ENCODE data around the gene ARMC9. TPM values are rescaled to one million over a fixed set of nuclear protein-coding genes. Genes with fewer than 3 reads are reported as not detected.
"Not testable (repeated sequence)": the region's sequence is repeated elsewhere in the genome, so short reads cannot be mapped to it uniquely, and the experiment has no call there.

Gene ARMC9
- total and polyA plus RNA-seq, 7 donors, result 1.4 to 18.4 (median 2.2) TPM

DNA sequence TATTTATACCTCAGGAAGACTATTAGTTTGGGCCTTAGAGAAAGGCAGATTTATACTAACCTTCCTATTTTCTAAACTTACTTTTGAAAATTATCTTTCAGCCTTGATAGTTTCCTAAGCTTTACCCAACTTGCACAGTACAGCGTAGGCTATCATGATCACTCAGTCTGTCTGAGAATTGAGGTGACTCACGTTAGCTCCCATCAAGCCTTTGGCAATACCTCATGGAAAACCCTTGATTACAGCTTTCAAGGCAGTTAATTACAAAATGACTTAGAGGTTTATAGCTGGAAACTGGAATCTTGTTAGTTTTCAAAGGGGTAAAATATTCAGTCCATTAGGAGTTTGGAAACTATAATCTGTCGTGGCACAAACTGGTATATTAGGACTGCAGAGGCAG, 26.4 kb upstream of the ARMC9 start:
- Histone ChIP-seq H3K27ac (no peak overlapping the region), H3K36me3 (ENCODE audit: insufficient read depth in 1 of 2, low read depth in 1 of 2) (peaks cover 10 to 85% of the 10 kb centered on the region in 2 donors), H3K9me3 (no peaks in the 10 kb centered on the region), H3K4me1 (no peaks in the 10 kb centered on the region), H3K27me3 (ENCODE audit: insufficient read depth in 3 of 3, low read length in 2 of 3) (no peaks in the 10 kb centered on the region), H3K4me3 (no peak overlapping the region)
- TF ChIP-seq, protein P1, sequence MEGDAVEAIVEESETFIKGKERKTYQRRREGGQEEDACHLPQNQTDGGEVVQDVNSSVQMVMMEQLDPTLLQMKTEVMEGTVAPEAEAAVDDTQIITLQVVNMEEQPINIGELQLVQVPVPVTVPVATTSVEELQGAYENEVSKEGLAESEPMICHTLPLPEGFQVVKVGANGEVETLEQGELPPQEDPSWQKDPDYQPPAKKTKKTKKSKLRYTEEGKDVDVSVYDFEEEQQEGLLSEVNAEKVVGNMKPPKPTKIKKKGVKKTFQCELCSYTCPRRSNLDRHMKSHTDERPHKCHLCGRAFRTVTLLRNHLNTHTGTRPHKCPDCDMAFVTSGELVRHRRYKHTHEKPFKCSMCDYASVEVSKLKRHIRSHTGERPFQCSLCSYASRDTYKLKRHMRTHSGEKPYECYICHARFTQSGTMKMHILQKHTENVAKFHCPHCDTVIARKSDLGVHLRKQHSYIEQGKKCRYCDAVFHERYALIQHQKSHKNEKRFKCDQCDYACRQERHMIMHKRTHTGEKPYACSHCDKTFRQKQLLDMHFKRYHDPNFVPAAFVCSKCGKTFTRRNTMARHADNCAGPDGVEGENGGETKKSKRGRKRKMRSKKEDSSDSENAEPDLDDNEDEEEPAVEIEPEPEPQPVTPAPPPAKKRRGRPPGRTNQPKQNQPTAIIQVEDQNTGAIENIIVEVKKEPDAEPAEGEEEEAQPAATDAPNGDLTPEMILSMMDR (IDR thresholded peaks at IDR 0.05), result no peak
- WGBS, 3 donors, result 74 to 95% (median 74%) methylated on average over 3 of the region's 3 CpGs
- ATAC-seq (no peak), DNase-seq (no peak)
- intact Hi-C loops (cut with DNase I), result no loop called here

DNA sequence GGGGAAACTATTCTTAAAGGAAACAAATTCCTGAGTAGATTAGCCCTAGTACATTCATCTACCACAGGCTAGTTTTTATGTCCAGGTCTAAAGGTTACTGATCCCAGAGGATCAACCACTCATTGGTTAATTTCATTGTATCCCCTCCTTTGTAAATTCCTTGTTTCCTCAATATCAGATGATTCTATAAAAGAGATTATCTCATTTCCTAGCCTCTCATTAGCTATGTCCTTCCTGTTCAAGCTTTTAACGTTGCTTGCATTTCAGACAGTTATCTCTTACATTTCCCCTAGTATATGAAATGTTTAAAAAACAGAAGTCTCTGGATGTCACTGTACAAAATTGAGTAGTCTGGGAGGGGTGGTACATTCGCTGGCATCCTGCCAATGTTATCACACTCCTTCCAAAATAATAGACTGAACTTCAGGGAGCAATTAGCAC, 24.2 kb upstream of the ARMC9 start:
- no peak overlapping the region for H3K4me3 ChIP-seq
- H3K9me3 ChIP-seq, result no peaks in the 10 kb centered on the region
- peaks cover 10 to 63% of the 10 kb centered on the region in 2 donors for H3K36me3 ChIP-seq (ENCODE audit: insufficient read depth in 1 of 2, low read depth in 1 of 2)
- ATAC-seq, result no peak
- 36 to 51% (median 42%) methylated on average over 2 of the region's 2 CpGs for WGBS, 3 donors
- no peak for DNase-seq
- H3K4me1 ChIP-seq, result no peaks in the 10 kb centered on the region
- TF ChIP-seq, protein P1 (IDR thresholded peaks at IDR 0.05), result no peak
- H3K27me3 ChIP-seq (ENCODE audit: insufficient read depth in 3 of 3, low read length in 2 of 3), result no peaks in the 10 kb centered on the region
- intact Hi-C loops (cut with DNase I), result no loop called here
- H3K27ac ChIP-seq, result no peak overlapping the region

DNA sequence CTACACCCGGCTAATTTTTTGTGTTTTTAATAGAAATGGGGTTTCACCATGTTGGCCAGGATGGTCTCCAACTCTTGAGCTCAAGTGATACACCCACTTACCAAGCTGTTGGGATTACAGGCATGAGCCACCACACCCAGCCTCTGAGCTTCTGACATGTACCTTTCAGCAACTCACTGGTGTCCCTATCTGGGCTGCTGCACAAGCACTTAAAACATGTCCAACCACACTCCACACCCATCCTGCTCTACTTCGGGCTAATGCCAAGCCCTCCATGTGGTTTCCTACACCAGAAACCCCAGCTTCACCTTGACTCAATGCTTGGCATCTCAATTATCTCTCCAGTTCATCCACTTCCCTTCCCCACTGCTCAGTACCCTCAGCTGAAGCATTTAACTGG, 22.4 kb upstream of the ARMC9 start:
- WGBS, 3 donors, result 60 to 79% (median 71%) methylated on average over 2 of the region's 2 CpGs
- H3K9me3 ChIP-seq, result no peaks in the 10 kb centered on the region

DNA sequence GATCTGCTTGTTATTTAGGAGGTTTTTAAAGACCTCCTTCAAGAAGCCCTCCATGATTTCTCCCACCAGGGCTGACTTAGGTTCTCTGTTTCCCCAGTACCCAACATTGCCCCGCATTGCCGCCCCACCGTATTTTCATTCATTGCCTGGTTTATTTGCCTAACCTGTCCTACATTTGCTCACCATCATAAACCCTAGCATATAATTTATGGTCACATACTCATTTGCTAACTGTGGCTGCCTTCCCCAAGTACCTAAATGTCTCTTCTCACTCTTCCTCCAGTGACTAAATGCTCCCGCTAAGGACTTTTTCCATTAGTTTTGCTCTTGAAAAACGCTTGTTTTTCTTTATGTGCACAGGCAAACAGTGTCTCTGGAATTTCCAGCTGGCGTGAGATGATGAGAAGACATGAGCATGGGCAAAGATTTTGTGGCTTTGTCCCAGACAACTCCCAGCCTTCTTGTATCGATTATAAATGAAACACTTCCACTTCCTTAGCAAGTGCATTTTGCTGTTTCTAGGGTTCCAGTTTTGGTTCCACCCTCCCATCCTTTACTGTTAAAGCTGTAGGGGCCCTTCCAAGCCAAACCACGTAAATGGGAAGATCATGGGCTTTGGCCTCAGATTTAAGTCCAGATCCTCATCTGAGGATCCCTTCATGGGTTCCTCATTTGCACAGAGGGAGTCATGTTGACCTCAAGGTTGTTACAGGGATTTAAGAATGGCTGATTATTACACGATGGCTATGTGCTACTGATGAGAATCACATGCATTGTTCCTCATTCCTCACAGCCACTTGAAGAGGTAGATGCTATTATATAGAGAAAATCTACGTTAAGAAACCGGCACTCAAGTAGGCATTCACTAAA, 21.0 kb upstream of the ARMC9 start:
- no peak for ATAC-seq
- no peaks in the 10 kb centered on the region for H3K27me3 ChIP-seq (ENCODE audit: insufficient read depth in 3 of 3, low read length in 2 of 3)
- intact Hi-C loops (cut with DNase I), result no loop called here
- no peaks in the 10 kb centered on the region for H3K9me3 ChIP-seq
- H3K4me3 ChIP-seq, result no peak overlapping the region
- TF ChIP-seq, protein P1 (IDR thresholded peaks at IDR 0.05), result no peak
- no peak for DNase-seq
- H3K4me1 ChIP-seq, result peaks cover 22% of the 10 kb centered on the region
- H3K27ac ChIP-seq, result no peak overlapping the region
- H3K36me3 ChIP-seq (ENCODE audit: insufficient read depth in 1 of 2, low read depth in 1 of 2), result peaks cover 5 to 32% of the 10 kb centered on the region in 2 donors
- WGBS, 3 donors, result 69 to 78% (median 76%) methylated on average over 11 of the region's 11 CpGs

More for the DNA sequence above, 22.4 kb upstream of the ARMC9 start:
- peak; percentile 11 to 60 (median 33) for ATAC-seq
- H3K4me1 ChIP-seq, result peaks cover 11% of the 10 kb centered on the region
- intact Hi-C loops (cut with DNase I), result no loop called here
- H3K27me3 ChIP-seq (ENCODE audit: insufficient read depth in 3 of 3, low read length in 2 of 3), result no peaks in the 10 kb centered on the region
- no peak for DNase-seq
- peak overlapping the region; percentile 12 for H3K27ac ChIP-seq
- TF ChIP-seq, protein P1 (IDR thresholded peaks at IDR 0.05), result no peak
- no peak overlapping the region for H3K4me3 ChIP-seq
- H3K36me3 ChIP-seq (ENCODE audit: insufficient read depth in 1 of 2, low read depth in 1 of 2), result peaks cover 10 to 46% of the 10 kb centered on the region in 2 donors

DNA sequence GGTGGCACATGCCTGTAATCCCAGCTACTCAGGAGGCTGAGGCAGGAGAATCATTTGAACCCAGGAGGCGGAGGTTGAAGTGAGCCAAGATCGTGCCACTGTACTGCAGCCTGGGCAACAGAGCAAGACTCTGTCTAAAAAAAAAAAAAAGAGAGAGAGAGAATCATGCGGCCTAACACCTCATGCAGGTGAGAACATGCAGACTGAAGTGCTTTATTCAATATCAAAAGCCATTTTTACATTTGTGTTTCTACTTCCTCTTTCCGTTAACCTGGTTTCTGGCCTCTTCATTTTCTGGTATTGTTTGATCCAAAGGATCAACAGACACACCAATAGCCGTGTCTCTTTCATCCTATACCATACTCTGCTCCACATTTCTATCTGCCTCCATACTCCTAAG, 19.6 kb upstream of the ARMC9 start:
- H3K9me3 ChIP-seq; H3K27ac ChIP-seq; ATAC-seq; H3K27me3 ChIP-seq (ENCODE audit: insufficient read depth in 3 of 3, low read length in 2 of 3); DNase-seq; intact Hi-C loops (cut with DNase I); H3K4me3 ChIP-seq: not testable (repeated sequence)
- Histone ChIP-seq H3K36me3 (ENCODE audit: insufficient read depth in 1 of 2, low read depth in 1 of 2) (peaks cover 0 to 23% of the 10 kb centered on the region in 2 donors), H3K4me1 (peaks cover 24% of the 10 kb centered on the region)
- WGBS, 3 donors, result 92 to 96% (median 94%) methylated on average over 5 of the region's 5 CpGs

Data from psoas muscle (tissue), 8 donors.